Measurements from ENCODE around the gene CBFA2T3.
"Not testable (repeated sequence)": the region's sequence is repeated elsewhere in the genome, so short reads cannot be mapped to it uniquely, and the experiment has no call there.

The CBFA2T3 gene

DNA sequence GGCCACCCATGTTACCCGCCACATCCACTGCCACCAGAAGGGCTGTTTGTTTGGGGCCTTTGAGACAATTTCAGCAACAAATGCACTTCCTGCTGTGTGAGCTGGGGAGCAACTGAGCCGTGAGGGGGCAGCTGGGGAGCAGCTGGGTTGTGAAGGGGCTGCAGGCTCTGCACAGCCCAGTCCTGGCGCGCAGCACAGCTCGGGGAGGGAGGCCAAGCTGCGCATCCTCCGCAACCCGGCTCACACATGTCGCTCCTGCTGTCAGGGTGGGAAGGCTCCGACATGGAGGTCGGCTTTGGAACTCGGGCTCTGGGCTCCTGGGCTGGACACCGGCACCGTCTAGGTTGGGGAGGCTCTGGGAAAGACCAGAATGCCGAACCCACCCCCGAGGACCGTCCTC lies 53.6 kb downstream of the CBFA2T3 start:
- DNase-seq (ENCODE audit: low spot score) = no peak

GRCh38 chr16:88922826-88923410 lies 54.1 kb downstream of the CBFA2T3 start:
- DNase-seq (ENCODE audit: low spot score) = no peak

GRCh38 chr16:88922114-88922825 lies 54.7 kb downstream of the CBFA2T3 start:
- peak; percentile 72 for DNase-seq (ENCODE audit: low spot score)

GRCh38 chr16:88921591-88921990 lies 55.4 kb downstream of the CBFA2T3 start:
- no peak for DNase-seq (ENCODE audit: low spot score)

DNA sequence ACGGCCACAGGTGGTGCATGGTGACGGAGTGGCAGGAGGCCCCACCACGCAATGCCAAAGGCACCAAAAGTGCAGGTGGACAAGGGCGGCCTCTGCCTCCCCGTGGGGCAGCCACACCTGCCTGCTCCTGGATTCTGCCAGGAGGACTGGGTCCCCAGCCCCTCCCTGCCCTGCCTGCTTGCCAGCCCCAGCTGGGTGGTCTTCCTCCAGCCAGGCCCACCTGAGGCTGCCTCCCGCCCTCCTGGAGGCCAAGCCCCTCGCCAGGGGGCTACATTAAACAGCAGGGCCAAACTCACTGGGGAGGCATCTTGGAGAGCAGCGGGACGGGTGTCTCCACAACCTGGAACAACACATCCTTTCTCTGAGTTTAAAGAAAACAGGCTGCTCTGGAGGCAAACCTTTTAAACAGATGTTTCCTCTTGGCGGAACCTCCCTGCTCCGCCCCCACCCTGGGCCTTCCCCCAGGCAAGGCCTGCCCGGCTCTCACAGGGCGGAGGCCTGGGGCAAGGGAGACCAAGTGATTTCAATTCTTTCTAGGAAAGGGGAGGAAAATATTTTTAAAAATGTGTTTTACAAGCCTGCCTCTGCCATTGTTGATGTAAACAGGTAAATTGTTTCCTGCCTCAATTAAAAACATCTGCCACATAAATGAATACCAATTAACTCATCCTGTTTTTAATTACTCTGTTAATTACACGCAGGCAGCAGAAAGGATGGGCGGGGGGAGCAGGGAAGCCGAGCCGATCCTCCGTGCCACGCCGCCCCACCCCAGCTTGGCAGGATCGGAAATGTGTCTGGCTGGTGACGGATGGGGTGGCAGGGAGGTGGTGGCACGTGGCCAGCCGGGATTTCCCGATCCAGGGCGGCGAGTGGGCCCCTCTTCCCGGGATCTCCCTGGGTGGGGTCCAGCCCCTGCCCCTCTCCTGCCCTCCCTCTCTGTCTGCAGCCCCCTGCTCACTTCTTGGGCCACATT lies 56.1 kb downstream of the CBFA2T3 start:
- DNase-seq (ENCODE audit: low spot score) = no peak

GRCh38 chr16:88919936-88920335 lies 57.1 kb downstream of the CBFA2T3 start:
- DNase-seq (ENCODE audit: low spot score) = no peak

DNA sequence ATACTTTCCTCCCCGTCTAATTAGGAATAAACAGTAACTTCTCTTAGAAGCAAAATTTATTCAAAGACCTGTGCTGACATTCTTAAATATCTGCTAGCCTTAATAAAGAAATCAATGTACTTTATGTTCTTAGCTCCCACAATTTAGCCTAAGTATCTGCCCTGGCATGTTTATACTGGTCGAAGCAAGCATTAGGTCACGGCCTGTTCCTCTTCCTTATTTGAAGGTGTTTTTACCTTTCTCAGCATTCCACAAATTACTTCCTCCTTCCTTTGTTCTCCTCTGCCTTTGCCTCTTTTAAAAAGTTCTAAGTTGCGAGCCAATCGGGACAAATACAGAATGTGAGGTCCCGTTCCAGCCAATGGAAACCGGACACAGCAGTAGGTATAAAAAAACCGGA lies 58.1 kb downstream of the CBFA2T3 start:
- not testable (repeated sequence) for DNase-seq (ENCODE audit: low spot score)

- no peak for DNase-seq (ENCODE audit: low spot score)
Measured at GRCh38 chr16:88917915-88918627, 58.9 kb downstream of the CBFA2T3 start.

DNA sequence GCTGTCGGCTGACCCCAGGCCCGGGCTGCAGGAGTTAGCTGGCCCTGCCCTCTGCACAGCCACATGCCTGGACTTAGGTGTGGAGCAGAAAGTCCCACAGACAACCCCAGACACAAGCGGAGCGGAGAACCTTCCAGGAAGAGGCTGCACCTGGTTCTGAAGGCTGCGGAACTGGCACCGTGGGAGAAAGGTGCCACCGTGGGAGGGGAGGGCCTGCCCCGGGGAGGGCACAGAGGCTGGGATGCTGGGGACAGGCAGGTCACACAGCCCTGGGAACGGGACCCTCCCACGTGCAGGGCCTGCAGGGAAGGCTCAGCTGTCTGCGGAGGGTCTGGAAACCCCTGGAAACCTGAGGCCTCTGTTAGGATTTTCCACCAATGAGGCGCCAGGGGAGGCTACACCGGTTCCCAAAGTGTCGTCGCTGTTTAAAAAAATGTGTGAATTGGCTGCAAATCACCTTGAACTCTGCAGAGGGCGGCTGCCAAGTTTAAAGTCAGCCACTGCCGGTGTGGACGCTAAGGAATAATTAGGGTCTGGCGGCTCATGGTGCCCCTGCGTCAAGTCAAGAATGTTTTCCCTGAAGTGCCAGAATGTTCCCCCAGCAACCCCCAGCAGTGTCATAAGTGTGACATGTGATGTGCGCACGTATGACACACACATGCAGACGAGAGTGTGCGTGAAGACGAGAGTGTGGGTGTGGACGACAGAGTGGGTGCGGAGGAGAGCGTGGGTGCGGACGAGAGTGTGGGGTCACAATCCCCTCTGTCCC lies 59.7 kb downstream of the CBFA2T3 start:
- DNase-seq (ENCODE audit: low spot score) = no peak

DNA sequence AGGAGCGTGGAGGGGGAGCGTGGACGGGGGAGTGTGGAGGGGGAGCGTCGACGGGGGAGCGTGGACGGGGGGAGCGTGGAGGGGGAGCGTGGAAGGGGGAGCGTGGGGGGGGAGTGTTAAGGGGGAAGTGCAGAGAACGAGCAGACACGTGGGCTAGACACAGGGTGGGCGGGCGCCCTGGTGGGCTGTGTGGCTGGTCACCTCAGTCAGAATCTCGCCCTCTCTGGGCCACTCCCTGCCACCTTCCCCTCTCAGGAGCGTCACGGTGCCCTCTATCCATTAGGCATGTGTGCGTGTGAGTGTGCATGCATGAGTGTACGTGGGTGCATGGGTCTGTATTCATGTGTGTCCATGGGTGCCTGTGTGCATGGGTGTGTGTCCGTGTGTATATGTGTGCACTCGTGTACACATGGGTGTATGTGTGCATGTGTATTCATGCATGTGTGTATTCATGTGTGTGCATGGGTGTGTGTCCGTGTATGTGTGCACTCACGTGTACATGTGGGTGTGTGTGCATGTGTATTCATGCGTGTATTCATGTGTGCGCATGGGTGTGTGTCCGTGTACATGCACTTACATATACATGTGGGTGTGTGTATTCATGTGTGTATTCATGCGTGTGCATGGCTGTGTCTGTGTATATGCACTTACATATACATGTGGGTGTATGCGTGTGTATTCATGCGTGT lies 61.2 kb downstream of the CBFA2T3 start:
- no peak for DNase-seq (ENCODE audit: low spot score)

GRCh38 chr16:88914750-88915368 lies 62.1 kb downstream of the CBFA2T3 start:
- no peak for DNase-seq (ENCODE audit: low spot score)

- DNase-seq (ENCODE audit: low spot score) = no peak
Measured at GRCh38 chr16:88913870-88914269, 63.1 kb downstream of the CBFA2T3 start.

GRCh38 chr16:88913001-88913612 lies 63.9 kb downstream of the CBFA2T3 start:
- no peak for DNase-seq (ENCODE audit: low spot score)

DNA sequence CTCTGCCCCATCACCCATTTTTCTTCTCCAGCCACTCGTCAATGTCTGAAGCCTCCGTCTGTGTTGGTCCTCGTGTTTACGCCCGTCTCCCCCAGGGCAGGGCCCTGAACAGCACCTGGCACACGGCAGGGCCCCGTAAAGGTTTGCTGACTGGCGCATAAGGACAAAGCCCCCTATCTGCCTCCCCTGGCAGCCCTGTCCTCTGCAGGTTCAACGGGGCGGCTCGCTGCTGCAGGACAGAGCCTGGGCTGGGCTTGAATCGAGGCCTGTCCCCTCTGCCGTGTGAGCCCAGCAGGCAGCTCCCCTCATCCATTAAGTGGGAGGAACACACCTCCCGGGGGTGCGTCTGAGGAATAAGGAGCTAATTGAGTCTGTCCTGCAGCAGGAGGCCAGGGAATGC lies 64.5 kb downstream of the CBFA2T3 start:
- DNase-seq (ENCODE audit: low spot score) = no peak

- DNase-seq (ENCODE audit: low spot score) = no peak
Measured at GRCh38 chr16:88911946-88912310, 65.1 kb downstream of the CBFA2T3 start.

GRCh38 chr16:88911136-88911945 lies 65.7 kb downstream of the CBFA2T3 start:
- no peak for DNase-seq (ENCODE audit: low spot score)

DNA sequence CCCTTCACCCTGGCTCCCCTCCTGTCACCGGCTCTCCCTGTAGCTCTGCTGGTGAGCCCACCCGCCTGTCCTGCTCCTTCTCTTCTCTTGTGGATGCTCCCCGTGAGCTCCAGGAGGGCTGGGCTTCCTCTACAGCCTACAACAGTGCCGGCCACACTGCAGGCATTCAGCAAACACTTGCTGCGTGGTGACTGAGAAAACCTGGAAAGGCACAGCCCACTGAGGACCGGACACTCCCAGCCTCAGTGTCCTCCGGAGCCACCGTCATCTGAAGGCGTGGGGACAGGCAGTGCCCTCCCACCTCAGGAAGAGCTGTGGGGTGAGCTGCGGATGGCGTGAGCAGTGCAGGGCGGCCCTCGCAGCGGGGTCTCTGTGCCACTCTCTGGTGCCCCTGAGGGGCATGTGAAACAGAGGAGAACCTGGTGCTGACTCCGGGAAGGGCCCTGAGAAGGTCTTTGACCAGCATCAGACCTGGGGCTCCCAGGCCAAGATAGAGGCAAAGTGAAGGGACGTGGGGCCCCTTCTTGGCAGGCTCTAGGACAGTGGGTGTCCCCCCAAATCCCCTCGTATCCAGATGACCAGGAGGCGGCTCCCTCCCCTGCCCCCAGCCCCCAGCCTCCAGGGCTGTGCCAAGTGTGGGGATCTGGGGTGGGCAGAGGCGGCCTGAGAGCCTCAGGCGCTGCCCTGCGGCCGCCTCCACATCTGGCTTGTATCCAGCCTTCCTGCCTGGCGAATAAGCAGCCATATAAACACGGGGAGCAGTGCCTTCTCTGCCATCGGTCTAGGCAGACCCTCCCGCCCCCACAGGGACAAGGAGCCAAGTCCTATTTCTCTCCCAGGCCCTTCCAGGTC lies 66.5 kb downstream of the CBFA2T3 start:
- no peak for DNase-seq (ENCODE audit: low spot score)

All from cerebellar cortex (tissue), 1 donor.